IPS-20b (cell line): ENCODE data around the gene TDRD7.

ENCODE experiments used
- H3K27ac ChIP-seq: one replicate; pipeline ENCODE4 v1.5.1; 2013; ENCODE audit warnings: low read length
- H3K27me3 ChIP-seq: 2 replicates; pipeline ENCODE4 v1.6.1; 2013; ENCODE audit warnings: mild to moderate bottlenecking, low read length, inconsistent platforms; ENCODE audit not compliant: insufficient read depth
- H3K36me3 ChIP-seq: 2 replicates; pipeline ENCODE4 v1.6.1; 2013; ENCODE audit warnings: low read depth, mild to moderate bottlenecking, inconsistent platforms, low read length, moderate library complexity; ENCODE audit not compliant: insufficient read depth
- H3K4me1 ChIP-seq: 2 replicates; pipeline ENCODE4 v1.6.1; 2013; ENCODE audit warnings: mild to moderate bottlenecking, control low read depth, inconsistent platforms, low read length, moderate library complexity; ENCODE audit not compliant: insufficient read depth
- H3K4me3 ChIP-seq: 2 replicates; pipeline ENCODE4 v1.5.1; 2013; ENCODE audit warnings: mild to moderate bottlenecking, low read length, inconsistent platforms
- H3K9ac ChIP-seq: 2 replicates; pipeline ENCODE4 v1.6.1; 2013; ENCODE audit warnings: low read depth, mild to moderate bottlenecking, inconsistent platforms, low read length, moderate library complexity
- H3K9me3 ChIP-seq: 2 replicates; pipeline ENCODE4 v1.6.1; 2013; ENCODE audit warnings: mild to moderate bottlenecking, low read depth, low read length, inconsistent platforms; ENCODE audit not compliant: insufficient read depth

TDRD7 gene

DNA sequence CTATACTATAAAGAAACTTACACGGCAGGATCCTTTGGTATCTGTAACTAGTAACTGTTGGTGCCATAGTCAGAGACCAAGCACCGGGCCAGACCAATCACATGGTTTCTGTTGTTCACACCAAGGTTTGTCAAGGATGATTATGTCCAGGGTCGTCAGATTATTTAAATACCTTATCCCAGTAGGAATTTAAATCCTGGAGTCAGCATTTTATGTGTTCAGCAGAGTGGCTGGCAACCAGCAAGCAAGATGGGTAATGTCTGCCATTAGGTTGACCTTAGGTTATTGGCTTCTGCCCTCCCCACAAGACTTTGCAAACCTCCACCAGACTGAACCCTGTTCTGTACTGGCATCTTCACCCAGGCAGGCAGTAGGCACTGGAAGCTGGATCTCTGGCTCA lies 50.3 kb downstream of the TDRD7 start:
- Histone ChIP-seq H3K27me3 (no peaks in the 10 kb centered on the region), H3K27ac (no peak overlapping the region), H3K9ac (no peak overlapping the region), H3K36me3 (no peaks in the 10 kb centered on the region), H3K4me3 (no peak overlapping the region), H3K4me1 (peaks cover 9% of the 10 kb centered on the region; the same call in 1 of the 2 replicates), H3K9me3 (no peaks in the 10 kb centered on the region)

DNA sequence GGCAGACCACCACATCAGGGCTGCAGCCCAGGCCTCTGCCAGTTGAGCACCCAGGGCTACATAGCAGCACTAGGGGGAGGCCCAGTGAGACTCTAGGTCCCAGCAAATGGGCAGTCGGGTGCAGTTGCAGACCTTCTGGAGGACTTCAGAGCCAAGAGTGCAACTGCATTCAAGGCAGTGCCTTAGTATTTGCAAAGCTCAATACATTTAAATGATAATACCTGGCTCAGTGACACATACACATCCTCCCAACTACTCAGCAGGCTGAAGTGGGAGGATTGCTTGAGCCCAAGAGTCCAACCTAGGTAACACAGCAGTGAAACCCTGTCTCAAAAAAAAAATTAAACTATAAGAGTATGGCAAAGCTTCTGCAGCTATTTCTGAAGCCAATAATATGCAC lies 51.0 kb downstream of the TDRD7 start:
- no peaks in the 10 kb centered on the region for H3K27me3 ChIP-seq
- no peak overlapping the region for H3K27ac ChIP-seq
- H3K36me3 ChIP-seq = no peaks in the 10 kb centered on the region
- peaks cover 9% of the 10 kb centered on the region; the same call in 1 of the 2 replicates for H3K4me1 ChIP-seq
- H3K9me3 ChIP-seq = no peaks in the 10 kb centered on the region
- no peak overlapping the region for H3K4me3 ChIP-seq
- H3K9ac ChIP-seq = no peak overlapping the region

- no peaks in the 10 kb centered on the region for H3K4me1 ChIP-seq
- H3K9ac ChIP-seq = no peak overlapping the region
These were observed 57.0 kb downstream of the TDRD7 start for GRCh38 chr9:97468658-97469448.

GRCh38 chr9:97470076-97470475 lies 58.2 kb downstream of the TDRD7 start:
- no peaks in the 10 kb centered on the region; the same call in 1 of the 2 replicates for H3K36me3 ChIP-seq

More at GRCh38 chr9:97468658-97469448, 57.0 kb downstream of the TDRD7 start:
- no peak overlapping the region for H3K4me3 ChIP-seq
- H3K9me3 ChIP-seq = no peaks in the 10 kb centered on the region
- no peak overlapping the region for H3K27ac ChIP-seq
- H3K36me3 ChIP-seq = no peaks in the 10 kb centered on the region; the same call in 1 of the 2 replicates
- H3K27me3 ChIP-seq = no peaks in the 10 kb centered on the region

GRCh38 chr9:97473717-97474116 lies 61.8 kb downstream of the TDRD7 start:
- Histone ChIP-seq H3K9me3 (no peaks in the 10 kb centered on the region), H3K36me3 (no peaks in the 10 kb centered on the region; the same call in 1 of the 2 replicates), H3K27ac (no peak overlapping the region), H3K9ac (no peak overlapping the region), H3K27me3 (no peaks in the 10 kb centered on the region), H3K4me3 (no peak overlapping the region), H3K4me1 (no peaks in the 10 kb centered on the region)

More at GRCh38 chr9:97470076-97470475, 58.2 kb downstream of the TDRD7 start:
- Histone ChIP-seq H3K9ac (no peak overlapping the region), H3K27me3 (no peaks in the 10 kb centered on the region), H3K4me3 (no peak overlapping the region), H3K9me3 (no peaks in the 10 kb centered on the region), H3K4me1 (no peaks in the 10 kb centered on the region), H3K27ac (no peak overlapping the region)

DNA sequence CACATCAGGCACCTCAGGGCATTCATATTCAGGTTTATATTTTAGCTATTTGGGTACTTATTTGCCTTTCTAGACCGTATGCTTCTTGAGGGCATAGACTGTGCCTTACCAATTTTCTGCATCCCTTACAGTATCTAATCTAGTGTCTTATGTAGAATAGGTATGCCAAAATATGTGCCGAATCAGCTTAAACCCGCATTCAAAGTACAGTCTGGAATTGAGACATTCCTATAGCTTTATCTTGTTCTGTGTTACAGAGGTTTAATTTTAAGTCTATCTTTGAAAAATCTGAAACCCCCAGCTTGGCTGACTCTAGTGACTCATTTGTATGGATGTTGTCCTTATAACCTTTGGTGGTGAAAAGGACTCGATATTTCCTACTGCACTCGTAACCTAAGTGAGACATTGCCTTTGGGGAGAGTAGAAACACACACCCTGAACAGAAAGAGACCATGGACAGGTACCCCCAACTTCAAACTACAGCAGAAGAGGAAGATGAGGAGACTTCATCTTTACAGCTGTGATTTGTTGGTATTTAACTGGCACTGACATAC lies 62.6 kb downstream of the TDRD7 start:
- no peak overlapping the region for H3K9ac ChIP-seq
- H3K36me3 ChIP-seq = no peaks in the 10 kb centered on the region; the same call in 1 of the 2 replicates

GRCh38 chr9:97475059-97475458 lies 63.2 kb downstream of the TDRD7 start:
- Histone ChIP-seq H3K9me3 (no peaks in the 10 kb centered on the region), H3K4me3 (no peak overlapping the region), H3K27me3 (no peaks in the 10 kb centered on the region), H3K27ac (no peak overlapping the region), H3K4me1 (no peaks in the 10 kb centered on the region), H3K36me3 (no peaks in the 10 kb centered on the region; the same call in 1 of the 2 replicates), H3K9ac (no peak overlapping the region)

More for the DNA sequence above, 62.6 kb downstream of the TDRD7 start:
- H3K4me3 ChIP-seq = no peak overlapping the region
- H3K27me3 ChIP-seq = no peaks in the 10 kb centered on the region
- H3K9me3 ChIP-seq = no peaks in the 10 kb centered on the region
- H3K27ac ChIP-seq = no peak overlapping the region
- no peaks in the 10 kb centered on the region for H3K4me1 ChIP-seq

DNA sequence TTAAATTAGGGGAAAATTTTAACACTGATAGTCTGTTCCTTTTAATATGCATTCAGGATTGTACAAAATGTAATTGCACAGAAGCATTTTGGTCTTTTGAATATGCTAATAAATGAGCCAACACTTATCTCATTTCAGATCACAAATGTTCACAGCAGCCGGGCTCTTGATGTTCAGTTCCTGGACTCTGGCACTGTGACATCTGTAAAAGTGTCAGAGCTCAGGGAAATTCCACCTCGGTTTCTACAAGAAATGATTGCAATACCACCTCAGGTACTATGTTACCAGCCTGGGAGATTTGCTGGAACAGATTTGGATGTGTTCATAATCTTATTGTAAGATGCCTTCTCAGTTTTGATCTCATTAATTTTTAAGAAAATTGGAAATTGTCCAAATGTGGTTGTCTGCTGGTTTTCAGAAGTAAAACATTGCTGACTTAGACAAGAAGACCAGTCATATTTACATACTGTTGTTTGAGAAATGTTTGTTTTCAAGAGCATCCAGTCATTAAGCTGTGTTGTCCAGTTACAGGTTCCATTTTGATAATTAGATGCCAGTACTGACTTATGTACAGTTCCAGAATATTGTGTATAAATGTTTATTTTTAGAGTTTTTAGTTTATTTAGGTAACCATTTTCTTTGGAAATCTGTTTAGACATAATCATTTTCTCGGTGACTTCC lies 66.5 kb downstream of the TDRD7 start:
- H3K36me3 ChIP-seq = no peaks in the 10 kb centered on the region; the same call in 1 of the 2 replicates
- no peak overlapping the region for H3K27ac ChIP-seq
- H3K4me1 ChIP-seq = no peaks in the 10 kb centered on the region
- H3K27me3 ChIP-seq = no peaks in the 10 kb centered on the region
- H3K4me3 ChIP-seq = no peak overlapping the region
- no peaks in the 10 kb centered on the region for H3K9me3 ChIP-seq
- H3K9ac ChIP-seq = no peak overlapping the region

DNA sequence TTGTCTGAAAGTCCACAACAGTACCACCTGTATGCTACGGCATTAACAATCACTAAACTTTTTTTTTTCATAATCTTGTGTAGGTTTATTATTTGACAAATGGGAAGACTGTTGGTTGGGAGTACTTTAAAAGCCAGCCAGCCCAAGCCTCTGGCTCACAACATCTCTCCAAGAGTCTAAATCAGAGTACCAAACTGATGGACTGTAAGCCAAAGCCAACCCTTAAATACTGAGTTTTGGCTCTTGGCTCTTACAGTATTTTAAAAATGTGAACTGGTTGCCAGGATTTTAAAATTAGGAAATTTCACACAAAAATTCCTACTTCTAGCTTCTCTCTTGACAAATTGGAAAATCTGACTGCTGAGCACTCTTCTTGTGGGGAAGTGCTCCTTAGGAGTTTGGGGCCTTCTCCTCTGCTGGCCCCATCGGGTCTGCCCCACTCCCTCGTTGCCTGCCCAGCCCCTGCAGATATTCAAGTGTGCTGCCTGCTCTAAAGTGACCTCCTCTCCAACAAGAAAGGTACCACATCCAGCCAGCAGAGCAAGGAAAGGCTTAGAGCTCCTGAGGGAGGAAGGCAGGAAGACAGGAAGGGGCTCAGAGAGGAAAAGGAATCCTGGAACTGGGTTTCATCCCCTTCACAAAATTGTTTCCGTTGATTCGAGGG lies 67.7 kb downstream of the TDRD7 start:
- no peak overlapping the region for H3K9ac ChIP-seq
- H3K36me3 ChIP-seq = no peaks in the 10 kb centered on the region
- H3K27ac ChIP-seq = no peak overlapping the region
- H3K9me3 ChIP-seq = no peaks in the 10 kb centered on the region
- no peaks in the 10 kb centered on the region for H3K4me1 ChIP-seq
- no peaks in the 10 kb centered on the region for H3K27me3 ChIP-seq
- no peak overlapping the region for H3K4me3 ChIP-seq

- Histone ChIP-seq H3K9me3 (no peaks in the 10 kb centered on the region), H3K4me3 (no peak overlapping the region), H3K4me1 (no peaks in the 10 kb centered on the region), H3K27me3 (no peaks in the 10 kb centered on the region), H3K9ac (no peak overlapping the region), H3K36me3 (no peaks in the 10 kb centered on the region), H3K27ac (no peak overlapping the region)
These were observed 68.3 kb downstream of the TDRD7 start for GRCh38 chr9:97480174-97480573.

GRCh38 chr9:97480749-97481148 lies 68.9 kb downstream of the TDRD7 start:
- Histone ChIP-seq H3K4me3 (no peak overlapping the region), H3K27ac (no peak overlapping the region), H3K4me1 (no peaks in the 10 kb centered on the region), H3K9ac (no peak overlapping the region), H3K36me3 (no peaks in the 10 kb centered on the region), H3K9me3 (no peaks in the 10 kb centered on the region), H3K27me3 (no peaks in the 10 kb centered on the region)
